Adrenal gland (tissue), 5 donors: ENCODE measurements around the gene ST6GALNAC3.
"Not testable (repeated sequence)": the region's sequence is repeated elsewhere in the genome, so short reads cannot be mapped to it uniquely, and the experiment has no call there.

Source experiments
- CTCF ChIP-seq, 6 experiments: fragments of 450-650 bp in 4 of 6; fragments of 200-600 bp in 2 of 6; sonication (generic) in 1 of 6; IDR thresholded peaks; 1 replicate in 5 of 6; 2 replicates in 1 of 6; pipeline versions ENCODE4 v1.5.1 to v1.8.0; 2016 to 2021; ENCODE audit warnings: antibody characterized with exemption in 6 of 6, mild to moderate bottlenecking in 2 of 6, moderate library complexity in 1 of 6
- POLR2A ChIP-seq, 2 donors: fragments of 450-650 bp; IDR thresholded peaks; one replicate each; pipeline ENCODE4 v1.6.1; 2017; ENCODE audit warnings: antibody characterized with exemption in 2 of 2, mild to moderate bottlenecking in 2 of 2, moderate library complexity in 1 of 2
- donor health status: DM: no; HTN: no; CAD: no.

GRCh38 chr1:76242587-76242986 lies 168.0 kb downstream of the ST6GALNAC3 start:
- not testable (repeated sequence) for TF ChIP-seq POLR2A, CTCF (IDR thresholded peaks at IDR 0.05)
